ENCODE data around the gene FUT2. TPM values are rescaled to one million over a fixed set of nuclear protein-coding genes. Genes with fewer than 3 reads are reported as not detected.

FUT2 gene
- polyA plus RNA-seq, 3 donors: not detected

- H3K36me3 Mint-ChIP-seq: no peaks in the 10 kb centered on the region
- Histone ChIP-seq H3K4me3 (replicated peaks in 1 of 3; ENCODE audit: low read depth in 2 of 3, low read length in 3 of 3) (no peak overlapping the region), H4K20me1 (ENCODE audit: insufficient read depth, low read length) (no peaks in the 10 kb centered on the region), H3K4me2 (replicated peaks; ENCODE audit: extremely low read depth, low read length, poor library complexity, severe bottlenecking) (no peak overlapping the region), H3K9me3 (replicated peaks in 1 of 2; ENCODE audit: control insufficient read depth in 1 of 2, insufficient read depth in 1 of 2, low read length in 2 of 2) (no peaks in the 10 kb centered on the region), H3K36me3 (replicated peaks in 1 of 2; ENCODE audit: control insufficient read depth in 1 of 2, insufficient read depth in 2 of 2, low read length in 2 of 2) (no peaks in the 10 kb centered on the region), H2AFZ (ENCODE audit: insufficient read depth, low read depth, low read length, poor library complexity, severe bottlenecking) (no peak overlapping the region), H3K27me3 (ENCODE audit: control insufficient read depth in 2 of 2, insufficient read depth in 2 of 2, low read length in 2 of 2) (no peaks in the 10 kb centered on the region), H3K79me2 (ENCODE audit: insufficient read depth, low read length) (no peaks in the 10 kb centered on the region), H3K4me1 (ENCODE audit: control insufficient read depth in 1 of 2, insufficient read depth in 2 of 2, low read length in 2 of 2) (peaks cover 18 to 22% of the 10 kb centered on the region in 2 donors), H3K27ac (ENCODE audit: low read depth in 1 of 2, low read length in 2 of 2) (no peak overlapping the region), H3K9ac (ENCODE audit: insufficient read depth, low read length, poor library complexity, severe bottlenecking) (no peak overlapping the region)
- no peak overlapping the region for H3K4me3 Mint-ChIP-seq
- H3K4me1 Mint-ChIP-seq: peaks cover 16% of the 10 kb centered on the region
- no peak for TF ChIP-seq CTCF (IDR thresholded peaks at IDR 0.05)
- intact Hi-C loops (cut with micrococcal nuclease): no loop called here
- H3K9me3 Mint-ChIP-seq: peaks cover 0 to 3% (median 0%) of the 10 kb centered on the region in 7 donors
- no peak for DNase-seq
- H3K27ac Mint-ChIP-seq: no peak overlapping the region
- 93% methylated on average over 3 of the region's 4 CpGs for WGBS (ENCODE audit: insufficient coverage)
- peaks cover 0 to 2% (median 2%) of the 10 kb centered on the region in 3 donors for H3K27me3 Mint-ChIP-seq (ENCODE audit: low read depth in 3 of 3)
Measured at GRCh38 chr19:48663667-48664066, 32.1 kb upstream of the FUT2 start.

- H4K20me1 ChIP-seq (ENCODE audit: insufficient read depth, low read length): no peaks in the 10 kb centered on the region
- peaks cover 18 to 21% of the 10 kb centered on the region in 2 donors for H3K4me1 ChIP-seq (ENCODE audit: control insufficient read depth in 1 of 2, insufficient read depth in 2 of 2, low read length in 2 of 2)
- no peak overlapping the region for H3K27ac ChIP-seq (ENCODE audit: low read depth in 1 of 2, low read length in 2 of 2)
- no peak for DNase-seq
- H3K27me3 Mint-ChIP-seq (ENCODE audit: low read depth in 3 of 3): peaks cover 0 to 2% (median 2%) of the 10 kb centered on the region in 3 donors
- no peaks in the 10 kb centered on the region for H3K79me2 ChIP-seq (ENCODE audit: insufficient read depth, low read length)
- no peaks in the 10 kb centered on the region for H3K36me3 Mint-ChIP-seq
- H2AFZ ChIP-seq (ENCODE audit: insufficient read depth, low read depth, low read length, poor library complexity, severe bottlenecking): no peak overlapping the region
- no peak overlapping the region for H3K4me3 ChIP-seq (replicated peaks in 1 of 3; ENCODE audit: low read depth in 2 of 3, low read length in 3 of 3)
- H3K9me3 ChIP-seq (replicated peaks in 1 of 2; ENCODE audit: control insufficient read depth in 1 of 2, insufficient read depth in 1 of 2, low read length in 2 of 2): no peaks in the 10 kb centered on the region
- no peak overlapping the region for H3K4me2 ChIP-seq (replicated peaks; ENCODE audit: extremely low read depth, low read length, poor library complexity, severe bottlenecking)
- H3K9me3 Mint-ChIP-seq: peaks cover 0 to 5% (median under 1%) of the 10 kb centered on the region in 7 donors
- WGBS (ENCODE audit: insufficient coverage): 95% methylated on average over 11 of the region's 14 CpGs
- intact Hi-C loops (cut with micrococcal nuclease): no loop called here
- H3K4me1 Mint-ChIP-seq: peaks cover 16% of the 10 kb centered on the region
- H3K27me3 ChIP-seq (ENCODE audit: control insufficient read depth in 2 of 2, insufficient read depth in 2 of 2, low read length in 2 of 2): no peaks in the 10 kb centered on the region
- no peak overlapping the region for H3K9ac ChIP-seq (ENCODE audit: insufficient read depth, low read length, poor library complexity, severe bottlenecking)
- H3K36me3 ChIP-seq (replicated peaks in 1 of 2; ENCODE audit: control insufficient read depth in 1 of 2, insufficient read depth in 2 of 2, low read length in 2 of 2): no peaks in the 10 kb centered on the region
- no peak overlapping the region for H3K4me3 Mint-ChIP-seq
- no peak overlapping the region for H3K27ac Mint-ChIP-seq
- no peak for TF ChIP-seq CTCF (IDR thresholded peaks at IDR 0.05)
Measured at GRCh38 chr19:48664476-48664875, 31.3 kb upstream of the FUT2 start.

Measured in CD14-positive monocyte (primary cell).